Heart left ventricle (tissue), 16 donors: ENCODE results near the gene UHRF1. TPM values are rescaled to one million over a fixed set of nuclear protein-coding genes. Genes with fewer than 3 reads are reported as not detected.

ENCODE experiments used
- ATAC-seq, 4 donors: fragments of 200-7000 bp; cut with Tn5 transposase; one replicate each; pipeline ENCODE4 v1.9.1; 2020 to 2022; ENCODE audit warnings: moderate library complexity in 4 of 4, mild to moderate bottlenecking in 3 of 4, moderate number of reproducible peaks in 1 of 4
- DNase-seq, 5 donors: peaks; one replicate each; pipeline ENCODE4 v3.0.0-alpha.2; 2020
- H3K27ac ChIP-seq, 12 donors: fragments of 200-600 bp; sonication (generic) in 4 of 12; one replicate each; pipeline versions ENCODE4 v1.5.0 to v1.8.0; 2016 to 2022; ENCODE audit warnings: mild to moderate bottlenecking in 2 of 12
- H3K27me3 ChIP-seq, 9 donors: fragments of 200-600 bp; sonication (generic) in 2 of 9; one replicate each; pipeline versions ENCODE4 v1.5.1 to v1.8.0; 2016 to 2022; ENCODE audit warnings: mild to moderate bottlenecking in 3 of 9
- H3K36me3 ChIP-seq, 9 donors: fragments of 200-600 bp; sonication (generic) in 2 of 9; one replicate each; pipeline versions ENCODE4 v1.5.0 to v1.8.0; 2018 to 2022; ENCODE audit warnings: mild to moderate bottlenecking in 2 of 9
- H3K4me1 ChIP-seq, 12 donors: fragments of 200-600 bp; sonication (generic) in 4 of 12; one replicate each; pipeline versions ENCODE4 v1.5.0 to v1.8.0; 2016 to 2022; ENCODE audit warnings: mild to moderate bottlenecking in 3 of 12
- H3K4me3 ChIP-seq, 12 donors: fragments of 200-600 bp; sonication (generic) in 4 of 12; one replicate each; pipeline versions ENCODE4 v1.5.0 to v1.8.0; 2017 to 2022; ENCODE audit warnings: mild to moderate bottlenecking in 9 of 12, moderate library complexity in 4 of 12
- H3K9me3 ChIP-seq, 12 donors: fragments of 200-600 bp; sonication (generic) in 4 of 12; one replicate each; pipeline versions ENCODE4 v1.5.0 to v1.8.0; 2016 to 2022; ENCODE audit warnings: mild to moderate bottlenecking in 1 of 12
- POLR2A ChIP-seq, 2 donors: fragments of 450-650 bp; IDR thresholded peaks; one replicate each; pipeline ENCODE4 v1.6.1; 2017; ENCODE audit warnings: antibody characterized with exemption in 2 of 2, mild to moderate bottlenecking in 2 of 2, moderate library complexity in 2 of 2
- WGBS, 4 donors: extraction: QIAGEN DNeasy Blood & Tissue Kit in 2 of 4; methylation state at CpG; one replicate each; pipeline versions ENCODE4 v1.1.5 to v1.1.7; 2013 to 2018; 5-methylcytosine and 5-hydroxymethylcytosine counted together
- intact Hi-C, 10 donors: fragments of 100-400 bp; cut with DNase I; formaldehyde crosslinking; loops; one replicate each; pipeline versions ENCODE4 v1.11.1 to v1.14.2; 2022
- polyA plus RNA-seq, 2 donors: library from polyadenylated mRNA; stranded (reverse); fragments of 200-250 nt; gene quantifications; one replicate each; pipeline ENCODE4 v1.2.3, GENCODE V29; 2013
- total RNA-seq, 9 donors: library from RNA; depleted of rRNA in 2 of 9; stranded (reverse); fragments of >200 nt in 2 of 9; fragmentation: NEBNext Ultra II Directional in 3 of 9; extraction: Animal tissue kit (Norgen Biotek cat#: 25700) in 3 of 9; gene quantifications; one replicate each; pipeline versions ENCODE4 v1.1.0 to v1.2.4, GENCODE V29; 2016 to 2023
- TF ChIP-seq, protein P1 (sequence below), 12 donors: fragments of 200-600 bp; sonication (generic) in 4 of 12; IDR thresholded peaks; one replicate each; pipeline versions ENCODE4 v1.5.0 to v1.8.0; 2018 to 2022; ENCODE audit warnings: antibody characterized with exemption in 12 of 12, mild to moderate bottlenecking in 5 of 12
- donor health status: ischemic (EF 13 %, LVEDD 7.1; RV severe dilation, severe dysfunction).
- donor health status: healthy with polysubstance abuse.
- donor health status: DM: no; HTN: yes; CAD: no.
- donor health status: DM: no; HTN: no; CAD: no.
- donor health status: ischemic (EF 25% LVEDD 6.9; RV normal size, moderate dysfunction).
- donor health status: ischemic (EF 25% LVEDD 5.7; RV mildly dilated, moderate dysfunction).
- donor health status: healthy.
- donor health status: DM: yes; HTN: yes; CAD: no.
- donor health status: ischemic (EF 35%, LVEDD 5.7; RV mildly dilated, moderate dysfunction).
- donor health status: nonischemic (EF 11% LVEDD 7.7; RV severe dilation, severe dysfunction).
- donor health status: DM: yes; HTN: yes; CAD: no.
- donor health status: PGD.
- donor health status: ischemic (EF 29% LVEDD 5.4; RV normal size, mild dysfunction).
- donor health status: nonischemic (EF 23%, LVEDD 6.1; RV moderate dilation, normal function).

UHRF1 gene
- total and polyA plus RNA-seq, 11 donors, result 0.25 to 8.9 (median 0.74) TPM

DNA sequence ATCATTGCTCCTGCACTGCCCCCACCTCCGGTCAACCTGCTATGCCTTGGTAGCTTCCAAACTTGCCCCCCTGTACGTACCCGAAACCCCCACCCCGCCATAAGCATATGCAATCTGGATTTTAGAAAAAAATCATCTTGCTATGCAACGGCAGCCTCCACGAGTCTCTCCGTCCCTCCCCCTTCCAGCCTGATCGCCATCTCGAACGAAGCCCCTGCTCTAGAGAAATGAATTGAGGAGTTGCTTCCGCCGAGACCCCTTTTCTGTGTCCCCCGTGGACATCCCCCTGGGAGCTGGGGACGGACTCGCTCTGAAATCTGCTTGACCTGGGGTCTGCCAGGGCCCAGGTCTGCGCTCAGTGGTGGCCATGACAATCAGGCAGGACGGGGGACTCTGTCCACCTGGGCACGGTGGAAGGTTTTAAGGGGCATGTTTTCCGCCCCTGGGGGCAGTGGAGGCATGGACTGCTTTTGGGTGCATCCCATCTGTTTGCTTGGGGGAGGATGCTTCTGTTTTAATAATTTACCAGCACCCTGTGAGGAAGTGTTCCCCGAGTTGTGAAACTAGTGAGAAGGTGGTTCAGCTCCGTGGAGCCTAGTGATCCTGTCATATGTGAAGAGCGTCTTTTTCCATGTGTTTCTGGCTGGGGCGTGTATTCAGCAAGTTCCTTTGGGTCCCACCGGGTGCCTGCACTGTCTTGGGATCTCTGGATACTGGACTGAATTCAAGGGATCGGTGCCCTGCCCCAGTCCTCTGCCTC lies 60.7 kb downstream of the UHRF1 start:
- intact Hi-C loops, result loop anchor here in 8 of 10 donors (2.0 to 10.0 kb wide), 9 partner anchors 47 to 513 kb away; partner anchors contain the start of genes PLIN3 (in 2 of the 8), DPP9 (in 1 of the 8) and UBXN6 (in 1 of the 8)
- Histone ChIP-seq H3K4me3 (peak overlapping the region; percentile 54 to 92 (median 69)), H3K27ac (peak overlapping the region; percentile 8 to 87 (median 65)), H3K27me3 (no peaks in the 10 kb centered on the region), H3K9me3 (no peaks in the 10 kb centered on the region), H3K36me3 (no peaks in the 10 kb centered on the region), H3K4me1 (peaks cover 0 to 56% (median 41%) of the 10 kb centered on the region in 12 donors)
- TF ChIP-seq, protein P1, sequence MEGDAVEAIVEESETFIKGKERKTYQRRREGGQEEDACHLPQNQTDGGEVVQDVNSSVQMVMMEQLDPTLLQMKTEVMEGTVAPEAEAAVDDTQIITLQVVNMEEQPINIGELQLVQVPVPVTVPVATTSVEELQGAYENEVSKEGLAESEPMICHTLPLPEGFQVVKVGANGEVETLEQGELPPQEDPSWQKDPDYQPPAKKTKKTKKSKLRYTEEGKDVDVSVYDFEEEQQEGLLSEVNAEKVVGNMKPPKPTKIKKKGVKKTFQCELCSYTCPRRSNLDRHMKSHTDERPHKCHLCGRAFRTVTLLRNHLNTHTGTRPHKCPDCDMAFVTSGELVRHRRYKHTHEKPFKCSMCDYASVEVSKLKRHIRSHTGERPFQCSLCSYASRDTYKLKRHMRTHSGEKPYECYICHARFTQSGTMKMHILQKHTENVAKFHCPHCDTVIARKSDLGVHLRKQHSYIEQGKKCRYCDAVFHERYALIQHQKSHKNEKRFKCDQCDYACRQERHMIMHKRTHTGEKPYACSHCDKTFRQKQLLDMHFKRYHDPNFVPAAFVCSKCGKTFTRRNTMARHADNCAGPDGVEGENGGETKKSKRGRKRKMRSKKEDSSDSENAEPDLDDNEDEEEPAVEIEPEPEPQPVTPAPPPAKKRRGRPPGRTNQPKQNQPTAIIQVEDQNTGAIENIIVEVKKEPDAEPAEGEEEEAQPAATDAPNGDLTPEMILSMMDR (IDR thresholded peaks at IDR 0.05), result no peak
- no peak for TF ChIP-seq POLR2A (IDR thresholded peaks at IDR 0.05)
- DNase-seq, result no peak
- ATAC-seq, result no peak
- WGBS, 4 donors, result 1 to 4% (median 4%) methylated on average over 21 to 25 of the region's 25 CpGs

DNA sequence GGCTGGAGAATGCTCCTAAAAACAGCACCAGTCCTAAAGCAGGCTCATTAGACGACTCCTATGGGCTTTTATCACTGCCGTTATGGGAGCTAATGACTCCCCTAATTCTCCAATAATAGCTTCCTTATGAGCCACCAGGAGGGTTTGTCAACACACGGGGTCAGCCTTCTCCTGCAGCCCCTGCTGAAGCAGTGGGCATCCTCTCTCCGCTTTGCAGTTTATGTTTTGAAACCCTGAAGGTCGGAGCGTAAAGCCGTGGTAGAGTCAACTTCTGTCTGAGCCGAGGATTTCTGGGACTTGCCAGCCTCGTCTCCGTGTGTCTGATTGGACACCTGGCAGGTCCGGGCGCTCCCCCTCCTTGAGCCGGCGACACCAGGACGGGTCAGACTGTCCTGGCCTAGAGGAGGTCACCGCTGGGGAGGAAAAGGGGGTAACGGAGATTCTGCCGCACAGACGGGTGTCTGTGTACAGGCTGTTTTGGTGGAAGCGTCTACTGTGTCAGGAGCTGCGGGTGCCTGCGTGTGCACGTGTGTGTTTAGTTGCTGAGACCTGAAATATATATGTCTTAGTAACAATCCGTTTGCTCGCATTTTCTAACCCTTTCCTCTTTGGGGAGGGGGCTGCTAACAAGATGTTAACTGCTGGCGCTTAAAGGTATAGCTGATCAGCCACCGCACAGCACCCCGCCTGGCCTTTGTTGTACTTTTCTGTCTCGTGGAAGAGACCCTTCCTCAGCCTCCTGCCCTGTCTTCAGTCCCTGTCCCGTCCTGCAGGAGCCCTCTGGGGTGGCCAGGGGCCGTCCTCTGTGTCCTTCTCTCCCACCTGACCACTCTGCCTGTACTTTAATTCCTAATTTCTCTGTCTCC lies 61.5 kb downstream of the UHRF1 start:
- peak in 1 of 5 donors; percentile 68 for DNase-seq
- WGBS, 4 donors, result 9 to 15% (median 12%) methylated on average over 27 to 31 of the region's 31 CpGs
- TF ChIP-seq POLR2A (IDR thresholded peaks at IDR 0.05), result no peak
- TF ChIP-seq, protein P1 (IDR thresholded peaks at IDR 0.05), result peak in 2 of 12 donors; percentile 5 to 11
- H3K27me3 ChIP-seq, result no peaks in the 10 kb centered on the region
- peaks cover 0 to 64% (median 45%) of the 10 kb centered on the region in 12 donors for H3K4me1 ChIP-seq
- ATAC-seq, result peak in 2 of 4 donors; percentile 9 to 10
- intact Hi-C loops, result loop anchor here in 8 of 10 donors (2.0 to 10.0 kb wide), 5 partner anchors 47 to 62 kb away; no protein-coding TSS in a partner anchor
- H3K9me3 ChIP-seq, result no peaks in the 10 kb centered on the region
- H3K27ac ChIP-seq, result peak overlapping the region; percentile 2 to 87 (median 65)
- H3K4me3 ChIP-seq, result peak overlapping the region; percentile 54 to 92 (median 69)
- no peaks in the 10 kb centered on the region for H3K36me3 ChIP-seq

DNA sequence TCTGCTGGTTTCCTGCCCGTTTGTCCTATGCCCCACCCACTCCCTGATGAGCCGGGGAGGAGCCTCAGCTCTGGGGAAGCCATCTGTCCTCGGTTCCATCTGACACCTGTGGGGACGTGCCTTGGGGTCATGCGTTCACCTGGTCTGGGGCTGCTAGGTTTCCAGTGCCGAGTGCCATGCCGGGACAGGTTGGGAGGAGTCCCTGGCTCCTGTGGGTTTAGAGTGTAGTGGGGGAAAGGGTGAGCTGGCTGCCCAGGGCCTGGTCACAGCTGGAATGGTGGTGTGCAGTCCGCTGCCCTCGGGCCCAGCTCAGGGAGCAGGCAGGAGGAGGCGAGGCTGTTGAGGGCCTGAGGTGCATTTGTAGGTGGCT lies 62.1 kb downstream of the UHRF1 start:
- H3K9me3 ChIP-seq, result no peaks in the 10 kb centered on the region
- peak overlapping the region in 11 of 12 donors; percentile 2 to 87 (median 66) for H3K27ac ChIP-seq
- 25 to 39% (median 38%) methylated on average over 8 to 10 of the region's 10 CpGs for WGBS, 4 donors
- DNase-seq (peak in 1 of 5 donors; percentile 71), ATAC-seq (no peak)
- intact Hi-C loops, result loop anchor here in 8 of 10 donors (2.0 to 10.0 kb wide), 5 partner anchors 46 to 61 kb away; no protein-coding TSS in a partner anchor
- H3K4me1 ChIP-seq, result peaks cover 0 to 71% (median 51%) of the 10 kb centered on the region in 12 donors
- TF ChIP-seq POLR2A (IDR thresholded peaks at IDR 0.05), result no peak
- TF ChIP-seq, protein P1 (IDR thresholded peaks at IDR 0.05), result no peak
- no peaks in the 10 kb centered on the region for H3K36me3 ChIP-seq
- H3K4me3 ChIP-seq, result peak overlapping the region in 11 of 12 donors; percentile 55 to 92 (median 69)
- H3K27me3 ChIP-seq, result no peaks in the 10 kb centered on the region
